ENCODE results near the gene AGPAT3.

- TF ChIP-seq POLR2AphosphoS5 (IDR thresholded peaks at IDR 0.05; ENCODE audit: low read depth, low read length) (no peak), POLR2A (IDR thresholded peaks at IDR 0.05; ENCODE audit: low read depth, low read length) (no peak)
These were observed 16.3 kb downstream of the AGPAT3 start for GRCh38 chr21:43881283-43881682.

All from GM12892 (cell line).